Kidney epithelial cell (primary cell): ENCODE data around the gene CALN1. TPM values are rescaled to one million over a fixed set of nuclear protein-coding genes. Genes with fewer than 3 reads are reported as not detected.

Source experiments
- DNase-seq: peaks from one replicate; pipeline ENCODE4 v3.0.0-alpha.2; 2010; ENCODE audit warnings: low read depth
- H3K27me3 ChIP-seq: 2 replicates; pipeline ENCODE4 v1.6.0; 2011; ENCODE audit warnings: low read length; ENCODE audit not compliant: control insufficient read depth, insufficient read depth
- H3K36me3 ChIP-seq: 2 replicates; pipeline ENCODE4 v1.5.1; 2011; ENCODE audit warnings: low read length; ENCODE audit not compliant: control insufficient read depth, insufficient read depth
- H3K4me3 ChIP-seq: 2 replicates; pipeline ENCODE4 v1.5.1; 2011; ENCODE audit warnings: low read depth, mild to moderate bottlenecking, control low read depth, low read length
- CTCF ChIP-seq: IDR thresholded peaks from 2 replicates; pipeline ENCODE4 v1.5.1; 2011; ENCODE audit warnings: mild to moderate bottlenecking, moderate library complexity, low read length, control low read depth, inconsistent platforms; ENCODE audit not compliant: insufficient read depth, poor library complexity, severe bottlenecking
- total RNA-seq: library from RNA; depleted of rRNA; stranded (reverse); fragments of >200 nt; gene quantifications from 2 replicates; pipeline ENCODE4 v1.2.3, GENCODE V29; 2015

Gene CALN1
- total RNA-seq, 1 donor from 2014 or later, result not detected

DNA sequence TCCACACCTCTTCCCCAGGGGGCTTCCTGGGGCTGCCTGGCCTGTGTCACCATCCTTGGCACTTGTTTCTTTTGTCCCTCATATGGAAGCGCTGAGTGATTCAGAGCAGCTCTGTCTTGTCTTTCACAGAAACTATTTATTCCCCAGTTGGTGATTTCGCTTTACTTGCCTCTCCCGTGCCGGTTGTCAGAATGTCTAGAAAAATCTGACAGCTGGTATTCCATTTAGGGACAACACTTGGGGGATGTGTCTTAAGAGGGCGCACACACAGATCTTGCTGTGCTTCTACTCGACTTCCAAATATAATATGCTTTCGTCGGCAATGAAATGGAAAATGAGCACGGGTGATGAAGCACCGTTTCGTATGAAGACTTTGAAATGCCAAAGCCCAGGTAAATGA is 611.8 kb downstream of the CALN1 start:
- no peak for TF ChIP-seq CTCF
- Histone ChIP-seq H3K27me3 (no peaks in the 10 kb centered on the region), H3K36me3 (no peaks in the 10 kb centered on the region), H3K4me3 (no peak overlapping the region)
- no peak for DNase-seq

DNA sequence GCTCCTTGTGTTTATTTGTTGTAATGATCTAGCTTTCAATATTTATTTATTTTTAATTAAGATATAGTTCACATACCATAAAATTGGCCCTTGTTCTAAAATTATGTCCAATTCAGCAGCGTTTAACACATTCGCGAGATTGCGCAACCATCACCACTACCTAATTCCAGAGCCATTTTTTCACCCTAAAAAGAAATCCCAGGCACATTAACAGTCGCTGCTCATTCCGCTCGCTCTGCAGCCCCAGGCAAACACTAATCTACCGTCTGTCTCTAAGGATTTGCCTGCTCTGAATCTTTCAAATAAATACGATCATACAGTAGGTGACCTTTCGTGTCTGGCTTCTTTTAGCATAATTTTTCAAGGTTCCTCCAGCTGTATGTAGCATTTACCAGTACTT is 616.7 kb downstream of the CALN1 start:
- Histone ChIP-seq H3K4me3 (no peak overlapping the region), H3K27me3 (no peaks in the 10 kb centered on the region), H3K36me3 (no peaks in the 10 kb centered on the region)
- no peak for DNase-seq
- TF ChIP-seq CTCF, result no peak

DNA sequence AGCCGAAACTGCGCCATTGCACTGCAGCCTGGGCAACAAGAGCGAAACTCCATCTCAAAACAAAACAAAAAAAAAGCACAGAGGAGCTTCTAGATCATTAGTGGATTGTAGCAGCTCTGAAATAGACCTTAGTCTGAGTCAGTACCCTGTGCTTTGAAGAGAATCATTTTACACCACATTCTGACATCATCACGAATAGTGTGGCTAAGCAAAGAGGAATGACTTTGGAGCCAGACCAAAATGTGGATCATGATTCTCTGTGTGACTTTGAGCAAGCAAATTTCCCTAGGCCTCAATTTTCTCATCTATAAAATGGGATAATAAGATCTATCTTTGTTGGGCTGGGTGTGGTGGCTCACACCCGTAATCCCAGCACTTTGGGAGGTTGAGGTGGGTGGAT is 618.9 kb downstream of the CALN1 start:
- Histone ChIP-seq H3K27me3 (no peaks in the 10 kb centered on the region), H3K4me3 (no peak overlapping the region), H3K36me3 (no peaks in the 10 kb centered on the region)
- DNase-seq, result no peak
- no peak for TF ChIP-seq CTCF

GRCh38 chr7:71787513-71787912 is 624.6 kb downstream of the CALN1 start:
- Histone ChIP-seq H3K27me3 (no peaks in the 10 kb centered on the region), H3K4me3 (no peak overlapping the region), H3K36me3 (no peaks in the 10 kb centered on the region)
- no peak for DNase-seq
- TF ChIP-seq CTCF, result no peak

- Histone ChIP-seq H3K36me3 (no peaks in the 10 kb centered on the region), H3K27me3 (no peaks in the 10 kb centered on the region), H3K4me3 (no peak overlapping the region)
- DNase-seq, result no peak
- no peak for TF ChIP-seq CTCF
Measured at GRCh38 chr7:71785216-71785615, 626.9 kb downstream of the CALN1 start.

DNA sequence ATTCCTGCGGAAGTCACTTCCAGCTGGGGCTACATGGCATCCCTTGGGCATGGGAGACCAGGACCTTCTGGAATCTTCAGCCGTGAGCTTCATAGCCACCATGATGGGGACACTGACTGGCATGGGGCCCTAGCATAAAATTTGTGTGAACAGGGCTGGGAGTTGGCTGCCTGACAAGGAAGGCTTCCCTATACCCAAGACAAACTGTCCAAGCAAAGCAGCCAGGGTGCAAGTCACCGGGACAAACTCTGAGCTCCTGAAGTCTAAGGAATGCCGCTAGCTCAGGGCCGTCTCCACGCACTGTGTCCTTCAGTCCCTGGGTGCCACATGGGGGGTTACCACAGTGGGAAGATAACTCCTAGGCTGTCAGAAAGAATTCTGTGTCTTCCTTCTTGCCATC is 627.4 kb downstream of the CALN1 start:
- Histone ChIP-seq H3K36me3 (no peaks in the 10 kb centered on the region), H3K4me3 (no peak overlapping the region), H3K27me3 (no peaks in the 10 kb centered on the region)
- DNase-seq, result no peak
- no peak for TF ChIP-seq CTCF
